ENCODE data around the gene COQ2. TPM values are rescaled to one million over a fixed set of nuclear protein-coding genes. Genes with fewer than 3 reads are reported as not detected.

Gene COQ2
- total and polyA plus RNA-seq, 7 donors: 5.6 to 16.8 (median 7.8) TPM

DNA sequence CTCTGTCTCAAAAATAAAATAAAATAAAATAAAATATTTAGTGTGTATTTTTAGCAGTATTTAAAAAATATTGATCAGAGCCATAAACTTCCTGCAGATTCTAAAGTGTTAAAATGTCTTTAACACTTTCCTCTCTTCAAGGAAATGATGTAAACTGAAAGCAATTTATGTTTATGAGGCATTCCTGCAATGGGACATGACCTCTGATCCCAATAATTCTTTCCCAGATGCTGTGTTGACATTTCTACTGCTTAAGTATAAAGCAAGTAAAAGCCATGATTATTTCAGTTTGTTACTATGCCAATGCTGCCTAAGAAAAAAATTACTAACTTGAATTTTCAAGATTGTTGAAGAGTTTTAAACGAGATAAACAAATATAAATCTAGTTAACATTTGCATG is 29.0 kb downstream of the COQ2 start:
- H3K27ac ChIP-seq: no peak overlapping the region
- intact Hi-C loops (cut with DNase I): no loop called here
- WGBS, 2 donors: 10 to 40% methylated on average over 1 of the region's 1 CpG

DNA sequence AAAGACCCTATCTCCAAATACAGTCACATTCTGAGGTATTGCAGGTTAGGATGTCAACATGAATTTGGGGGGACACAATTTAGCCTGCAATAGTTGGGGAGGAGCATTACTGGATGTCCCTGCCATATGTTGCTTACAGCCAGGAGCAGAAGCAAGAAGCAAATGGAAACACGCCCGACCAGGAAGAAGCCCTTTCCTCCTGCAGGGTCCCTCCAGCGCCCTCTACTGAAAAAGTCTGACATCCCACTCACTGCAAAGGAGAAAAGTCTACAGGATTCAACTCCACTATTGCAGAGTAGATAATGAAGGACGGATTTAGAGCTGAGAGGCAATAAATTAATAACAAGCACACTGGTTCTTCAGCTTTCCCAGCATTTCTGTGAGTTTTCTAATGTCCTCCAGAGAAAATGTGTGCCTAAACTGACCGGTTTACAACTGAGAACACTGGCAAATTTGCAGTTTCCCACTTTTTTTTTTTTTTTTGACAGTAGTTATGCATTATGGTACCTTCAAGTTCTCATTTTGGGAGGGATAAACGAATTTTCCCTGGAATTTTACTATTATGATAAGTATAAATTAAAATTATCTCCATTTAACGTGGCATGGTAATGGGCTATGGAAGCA is 31.7 kb downstream of the COQ2 start:
- no peak overlapping the region for H3K4me3 ChIP-seq
- no peaks in the 10 kb centered on the region for H3K9me3 ChIP-seq
- H3K27ac ChIP-seq: no peak overlapping the region
- intact Hi-C loops (cut with DNase I): no loop called here
- no peak for TF ChIP-seq POLR2AphosphoS5 (IDR thresholded peaks at IDR 0.05)
- TF ChIP-seq, protein P1, sequence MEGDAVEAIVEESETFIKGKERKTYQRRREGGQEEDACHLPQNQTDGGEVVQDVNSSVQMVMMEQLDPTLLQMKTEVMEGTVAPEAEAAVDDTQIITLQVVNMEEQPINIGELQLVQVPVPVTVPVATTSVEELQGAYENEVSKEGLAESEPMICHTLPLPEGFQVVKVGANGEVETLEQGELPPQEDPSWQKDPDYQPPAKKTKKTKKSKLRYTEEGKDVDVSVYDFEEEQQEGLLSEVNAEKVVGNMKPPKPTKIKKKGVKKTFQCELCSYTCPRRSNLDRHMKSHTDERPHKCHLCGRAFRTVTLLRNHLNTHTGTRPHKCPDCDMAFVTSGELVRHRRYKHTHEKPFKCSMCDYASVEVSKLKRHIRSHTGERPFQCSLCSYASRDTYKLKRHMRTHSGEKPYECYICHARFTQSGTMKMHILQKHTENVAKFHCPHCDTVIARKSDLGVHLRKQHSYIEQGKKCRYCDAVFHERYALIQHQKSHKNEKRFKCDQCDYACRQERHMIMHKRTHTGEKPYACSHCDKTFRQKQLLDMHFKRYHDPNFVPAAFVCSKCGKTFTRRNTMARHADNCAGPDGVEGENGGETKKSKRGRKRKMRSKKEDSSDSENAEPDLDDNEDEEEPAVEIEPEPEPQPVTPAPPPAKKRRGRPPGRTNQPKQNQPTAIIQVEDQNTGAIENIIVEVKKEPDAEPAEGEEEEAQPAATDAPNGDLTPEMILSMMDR (IDR thresholded peaks at IDR 0.05): peak in 2 of 4 experiments; percentile 28 to 48
- H3K27me3 ChIP-seq: no peaks in the 10 kb centered on the region
- H3K4me1 ChIP-seq: peaks cover 0 to 24% (median 18%) of the 10 kb centered on the region in 4 donors
- WGBS, 2 donors: 17 to 31% methylated on average over 7 of the region's 7 CpGs
- H3K36me3 ChIP-seq: no peaks in the 10 kb centered on the region
- DNase-seq: peak; percentile 74

More for the DNA sequence above, 29.0 kb downstream of the COQ2 start:
- H3K9me3 ChIP-seq: no peaks in the 10 kb centered on the region
- TF ChIP-seq POLR2A (IDR thresholded peaks at IDR 0.05): no peak
- no peak for TF ChIP-seq EP300 (IDR thresholded peaks at IDR 0.05)
- TF ChIP-seq, protein P1 (IDR thresholded peaks at IDR 0.05): no peak
- TF ChIP-seq POLR2AphosphoS5 (IDR thresholded peaks at IDR 0.05): no peak
- H3K4me1 ChIP-seq: peaks cover 0 to 30% (median 21%) of the 10 kb centered on the region in 4 donors
- no peaks in the 10 kb centered on the region for H3K27me3 ChIP-seq
- no peak overlapping the region for H3K4me3 ChIP-seq
- DNase-seq: no peak
- no peaks in the 10 kb centered on the region for H3K36me3 ChIP-seq

DNA sequence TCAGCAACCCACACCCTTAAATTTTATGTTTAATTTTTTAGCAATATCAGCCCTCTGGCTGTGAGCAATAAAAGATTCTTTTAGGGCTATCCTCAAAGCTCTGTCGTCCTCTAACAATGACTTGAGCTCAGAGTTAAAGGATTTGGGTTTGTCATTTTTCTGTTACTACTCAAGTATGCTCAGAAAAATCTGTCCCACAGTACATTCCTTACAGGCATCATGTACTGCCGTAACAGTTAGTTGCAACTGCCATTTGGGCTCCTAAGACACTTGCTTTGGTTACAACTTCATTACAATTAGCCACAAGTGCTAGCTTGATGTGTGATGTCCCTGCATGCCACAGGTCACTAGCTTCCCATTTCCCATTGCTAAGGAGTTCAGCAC is 33.2 kb downstream of the COQ2 start:
- H3K27ac ChIP-seq: no peak overlapping the region
- TF ChIP-seq POLR2A (IDR thresholded peaks at IDR 0.05): no peak
- no peak for TF ChIP-seq POLR2AphosphoS5 (IDR thresholded peaks at IDR 0.05)
- no peak for TF ChIP-seq EP300 (IDR thresholded peaks at IDR 0.05)
- TF ChIP-seq, protein P1 (IDR thresholded peaks at IDR 0.05): no peak
- no peak for DNase-seq
- no peak overlapping the region for H3K4me3 ChIP-seq
- WGBS, 2 donors: 59 to 74% methylated on average over 2 of the region's 2 CpGs
- H3K9me3 ChIP-seq: no peaks in the 10 kb centered on the region
- no peaks in the 10 kb centered on the region for H3K36me3 ChIP-seq
- no peaks in the 10 kb centered on the region for H3K27me3 ChIP-seq
- H3K4me1 ChIP-seq: peaks cover 0 to 13% (median 12%) of the 10 kb centered on the region in 4 donors
- intact Hi-C loops (cut with DNase I): no loop called here

DNA sequence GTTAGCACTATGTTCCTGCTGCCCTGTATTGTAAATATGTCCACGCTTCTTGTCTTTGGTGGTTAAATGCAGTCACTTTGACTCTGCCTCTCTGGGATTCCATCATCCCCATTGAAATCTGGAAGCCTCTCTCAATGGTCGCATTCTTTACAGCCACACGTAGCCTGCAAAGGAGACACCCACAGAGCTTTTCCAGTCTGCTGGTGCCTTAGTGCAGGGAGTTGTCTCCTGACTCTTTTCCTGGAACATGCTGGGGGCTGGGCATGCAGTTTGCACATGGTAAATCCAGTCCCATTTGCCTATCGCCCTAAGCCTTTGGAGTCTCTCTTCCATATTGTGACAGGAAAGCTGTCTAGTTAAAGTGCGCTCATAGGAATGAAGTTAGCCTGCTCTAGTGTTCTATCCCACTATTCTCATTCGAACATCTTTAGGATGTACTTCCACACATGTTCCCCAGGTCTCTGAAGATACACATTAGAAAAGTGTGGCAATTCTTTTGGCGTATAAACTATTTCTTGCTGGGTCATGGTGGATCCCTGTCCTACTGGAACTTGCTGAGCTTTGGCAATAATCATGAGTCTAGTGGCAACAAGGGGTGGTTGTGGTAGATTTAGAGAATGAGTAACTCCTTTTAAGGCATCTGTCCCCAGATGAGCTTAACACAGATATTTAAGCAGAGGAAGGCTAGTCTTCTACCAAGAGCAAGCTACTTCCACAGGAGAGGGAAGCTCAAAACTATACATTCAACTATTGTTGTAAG is 33.7 kb downstream of the COQ2 start:
- H3K9me3 ChIP-seq: no peaks in the 10 kb centered on the region
- WGBS, 2 donors: 78 to 92% methylated on average over 7 of the region's 7 CpGs
- peaks cover 0 to 7% (median 7%) of the 10 kb centered on the region in 4 donors for H3K4me1 ChIP-seq
- intact Hi-C loops (cut with DNase I): no loop called here
- no peaks in the 10 kb centered on the region for H3K27me3 ChIP-seq
- no peak overlapping the region for H3K27ac ChIP-seq
- TF ChIP-seq, protein P1 (IDR thresholded peaks at IDR 0.05): no peak
- TF ChIP-seq POLR2AphosphoS5 (IDR thresholded peaks at IDR 0.05) (no peak), POLR2A (IDR thresholded peaks at IDR 0.05) (no peak), EP300 (IDR thresholded peaks at IDR 0.05) (no peak)
- H3K36me3 ChIP-seq: no peaks in the 10 kb centered on the region
- DNase-seq: no peak
- no peak overlapping the region for H3K4me3 ChIP-seq

Measured in sigmoid colon (tissue), 7 donors.